CD4-positive, alpha-beta memory T cell (primary cell): ENCODE measurements around the gene AP4S1. TPM values are rescaled to one million over a fixed set of nuclear protein-coding genes. Genes with fewer than 3 reads are reported as not detected.
"Not testable (repeated sequence)": the region's sequence is repeated elsewhere in the genome, so short reads cannot be mapped to it uniquely, and the experiment has no call there.

ENCODE experiments used
- CTCF ChIA-PET: fragments of 350-600 bp; sonication (Branson Sonifier 250); formaldehyde crosslinking; loops from one replicate; lab custom pipeline; 2021; ENCODE audit warnings: inconsistent platforms; ENCODE audit not compliant: partially characterized antibody; lab: Charles Lee
- POLR2A ChIA-PET: fragments of 350-600 bp; sonication (Branson Sonifier 250); formaldehyde crosslinking; loops from one replicate; lab custom pipeline; 2021; ENCODE audit not compliant: partially characterized antibody; lab: Charles Lee
- DNase-seq, 5 donors: peaks; one replicate each; pipeline versions ENCODE4 v3.0.0 to v3.0.0-alpha.2; 2020 to 2022; ENCODE audit warnings: mixed read lengths in 1 of 5
- H3K27ac ChIP-seq: one replicate; pipeline ENCODE4 v1.7.0; 2013; ENCODE audit warnings: low read depth, low read length
- H3K27me3 ChIP-seq: 2 replicates; pipeline ENCODE4 v1.7.0; 2013; ENCODE audit warnings: mild to moderate bottlenecking, low read length, moderate library complexity; ENCODE audit not compliant: insufficient read depth
- H3K36me3 ChIP-seq: 2 replicates; pipeline ENCODE4 v1.7.0; 2013; ENCODE audit warnings: mild to moderate bottlenecking, low read length, moderate library complexity; ENCODE audit not compliant: insufficient read depth
- H3K4me1 ChIP-seq: 2 replicates; pipeline ENCODE4 v1.7.0; 2013; ENCODE audit warnings: mild to moderate bottlenecking, low read length, moderate library complexity; ENCODE audit not compliant: insufficient read depth
- H3K4me3 ChIP-seq, 2 donors: one replicate each; pipeline ENCODE4 v1.7.0; 2013; ENCODE audit warnings: low read length in 2 of 2, mild to moderate bottlenecking in 1 of 2
- H3K9me3 ChIP-seq, 2 donors: one replicate each; pipeline ENCODE4 v1.7.0; 2013; ENCODE audit warnings: low read length in 2 of 2, control low read depth in 1 of 2; ENCODE audit not compliant: control insufficient read depth in 1 of 2
- H3K27ac Mint-ChIP-seq, 7 donors: one replicate each; pipeline ENCODE4 v1.8.0; 2020 to 2021; ENCODE audit warnings: mixed read lengths in 7 of 7, mild to moderate bottlenecking in 6 of 7, inconsistent platforms in 3 of 7, moderate library complexity in 3 of 7
- H3K27me3 Mint-ChIP-seq, 2 donors: one replicate each; pipeline ENCODE4 v1.8.0; 2020 to 2021; ENCODE audit warnings: mixed read lengths in 2 of 2
- H3K36me3 Mint-ChIP-seq, 2 donors: one replicate each; pipeline ENCODE4 v1.8.0; 2020 to 2021; ENCODE audit warnings: mixed read lengths in 2 of 2, inconsistent platforms in 1 of 2, mild to moderate bottlenecking in 1 of 2
- H3K4me1 Mint-ChIP-seq, 4 donors: one replicate each; pipeline ENCODE4 v1.8.0; 2020 to 2021; ENCODE audit warnings: mixed read lengths in 4 of 4, mild to moderate bottlenecking in 1 of 4
- H3K4me3 Mint-ChIP-seq, 8 donors: one replicate each; pipeline ENCODE4 v1.8.0; 2020 to 2021; ENCODE audit warnings: mixed read lengths in 8 of 8, mild to moderate bottlenecking in 7 of 8, moderate library complexity in 6 of 8, inconsistent platforms in 3 of 8
- H3K9me3 Mint-ChIP-seq, 8 donors: one replicate each; pipeline ENCODE4 v1.8.0; 2020 to 2021; ENCODE audit warnings: mixed read lengths in 8 of 8, mild to moderate bottlenecking in 5 of 8, inconsistent platforms in 3 of 8, moderate library complexity in 1 of 8
- intact Hi-C: fragments of 100-400 bp; cut with micrococcal nuclease; formaldehyde crosslinking; loops from one replicate; pipeline ENCODE4 v1.15.1; 2023
- polyA plus RNA-seq, 2 donors: library from polyadenylated mRNA; unstranded; fragments of 300-500 nt; fragmentation: Illumina TruSeq; gene quantifications; one replicate each; pipeline ENCODE4 v1.2.3, GENCODE V29; 2021
- total RNA-seq, 2 experiments: library from RNA; stranded (reverse); gene quantifications; one replicate each; pipeline ENCODE4 v1.2.3, GENCODE V29; 2021

The AP4S1 gene
- total and polyA plus RNA-seq, 4 experiments from 2014 or later, result 4.8 to 22.6 (median 11.4) TPM

- H3K9me3 ChIP-seq, H3K36me3 ChIP-seq, H3K27ac ChIP-seq, H3K4me3 Mint-ChIP-seq, H3K4me1 ChIP-seq, H3K27me3 Mint-ChIP-seq, H3K9me3 Mint-ChIP-seq, intact Hi-C loops, H3K27ac Mint-ChIP-seq, H3K4me3 ChIP-seq, POLR2A ChIA-PET, DNase-seq, H3K27me3 ChIP-seq: not testable (repeated sequence)
- CTCF ChIA-PET, result interaction anchor here (1.5 kb wide), 1 partner anchor 329 kb away, joined by 3 read pairs; no protein-coding TSS in a partner anchor
- H3K36me3 Mint-ChIP-seq, result peaks cover 38 to 44% of the 10 kb centered on the region in 2 donors
- peaks cover 5 to 26% (median 13%) of the 10 kb centered on the region in 4 donors for H3K4me1 Mint-ChIP-seq
Observed at GRCh38 chr14:31004007-31004406, 21.4 kb upstream of the AP4S1 start.

- H3K9me3 ChIP-seq, result no peaks in the 10 kb centered on the region
- intact Hi-C loops, result no loop called here
- CTCF ChIA-PET, result interaction anchor here (1.6 kb wide), 1 partner anchor 28 kb away, joined by 4 read pairs; no protein-coding TSS in a partner anchor
- Mint-ChIP-seq H3K9me3 (no peaks in the 10 kb centered on the region), H3K27ac (peak overlapping the region in 3 of 7 donors; percentile 29 to 78 (median 70)), H3K36me3 (peaks cover 15 to 29% of the 10 kb centered on the region in 2 donors), H3K27me3 (no peaks in the 10 kb centered on the region), H3K4me3 (no peak overlapping the region), H3K4me1 (peaks cover 3 to 15% (median 5%) of the 10 kb centered on the region in 4 donors)
- no peaks in the 10 kb centered on the region for H3K4me1 ChIP-seq
- no peak for DNase-seq
- H3K4me3 ChIP-seq, result no peak overlapping the region
- no peaks in the 10 kb centered on the region for H3K27me3 ChIP-seq
- H3K27ac ChIP-seq, result no peak overlapping the region
- no peaks in the 10 kb centered on the region for H3K36me3 ChIP-seq
- POLR2A ChIA-PET, result no interaction called here
Observed at GRCh38 chr14:31006703-31007102, 18.7 kb upstream of the AP4S1 start.

- Mint-ChIP-seq H3K4me3 (no peak overlapping the region), H3K4me1 (peaks cover 0 to 10% (median 9%) of the 10 kb centered on the region in 4 donors), H3K36me3 (peaks cover 13 to 21% of the 10 kb centered on the region in 2 donors), H3K27ac (peak overlapping the region in 1 of 7 donors; percentile 53), H3K9me3 (no peaks in the 10 kb centered on the region), H3K27me3 (no peaks in the 10 kb centered on the region)
- H3K9me3 ChIP-seq, result no peaks in the 10 kb centered on the region
- intact Hi-C loops, result no loop called here
- H3K4me1 ChIP-seq, result no peaks in the 10 kb centered on the region
- no peaks in the 10 kb centered on the region for H3K27me3 ChIP-seq
- no peak overlapping the region for H3K4me3 ChIP-seq
- ChIA-PET CTCF (interaction anchor here (1.1 kb wide), 1 partner anchor 12 kb away, joined by 5 read pairs; no protein-coding TSS in a partner anchor), POLR2A (no interaction called here)
- H3K27ac ChIP-seq, result no peak overlapping the region
- DNase-seq, result no peak
- H3K36me3 ChIP-seq, result no peaks in the 10 kb centered on the region
Observed at GRCh38 chr14:31009836-31010574, 15.4 kb upstream of the AP4S1 start.

GRCh38 chr14:31010935-31011334, 14.5 kb upstream of the AP4S1 start:
- peaks cover 10 to 13% of the 10 kb centered on the region in 2 donors for H3K36me3 Mint-ChIP-seq
- Histone ChIP-seq H3K27me3 (no peaks in the 10 kb centered on the region), H3K4me1 (no peaks in the 10 kb centered on the region), H3K4me3 (no peak overlapping the region), H3K27ac (no peak overlapping the region), H3K9me3 (no peaks in the 10 kb centered on the region), H3K36me3 (no peaks in the 10 kb centered on the region)
- intact Hi-C loops, result no loop called here
- H3K4me3 Mint-ChIP-seq, result no peak overlapping the region
- peaks cover 5 to 17% (median 11%) of the 10 kb centered on the region in 4 donors for H3K4me1 Mint-ChIP-seq
- POLR2A ChIA-PET, result no interaction called here
- H3K9me3 Mint-ChIP-seq, result no peaks in the 10 kb centered on the region
- no peaks in the 10 kb centered on the region for H3K27me3 Mint-ChIP-seq
- CTCF ChIA-PET, result interaction anchor here (1.1 kb wide), 1 partner anchor 13 kb away, joined by 5 read pairs; no protein-coding TSS in a partner anchor
- no peak for DNase-seq
- peak overlapping the region in 3 of 7 donors; percentile 23 to 48 (median 35) for H3K27ac Mint-ChIP-seq

- DNase-seq, result no peak
- CTCF ChIA-PET, result interaction anchor here (1.3 kb wide), 1 partner anchor 34 kb away, joined by 3 read pairs; no protein-coding TSS in a partner anchor
- no peaks in the 10 kb centered on the region for H3K36me3 ChIP-seq
- no peaks in the 10 kb centered on the region for H3K27me3 ChIP-seq
- H3K4me1 Mint-ChIP-seq, result peaks cover 11 to 26% (median 15%) of the 10 kb centered on the region in 4 donors
- no peak overlapping the region for H3K4me3 Mint-ChIP-seq
- H3K4me3 ChIP-seq, result no peak overlapping the region
- H3K27ac ChIP-seq, result no peak overlapping the region
- no peaks in the 10 kb centered on the region for H3K9me3 Mint-ChIP-seq
- no peaks in the 10 kb centered on the region for H3K27me3 Mint-ChIP-seq
- H3K27ac Mint-ChIP-seq, result no peak overlapping the region
- no peaks in the 10 kb centered on the region for H3K4me1 ChIP-seq
- H3K9me3 ChIP-seq, result no peaks in the 10 kb centered on the region
- POLR2A ChIA-PET, result no interaction called here
- intact Hi-C loops, result no loop called here
- peaks cover 13 to 14% of the 10 kb centered on the region in 2 donors for H3K36me3 Mint-ChIP-seq
Observed at GRCh38 chr14:31013841-31014240, 11.6 kb upstream of the AP4S1 start.

- ChIA-PET CTCF (interaction anchor here (0.7 to 1.1 kb wide), 2 partner anchors 65 to 402 kb away, joined by 3 read pairs; partner anchors contain the start of gene HEATR5A), POLR2A (interaction anchor here (1.0 kb wide), 1 partner anchor 8 kb away, joined by 3 read pairs; the partner anchor contains the start of gene STRN3)
- H3K9me3 ChIP-seq, result no peaks in the 10 kb centered on the region
- H3K4me1 ChIP-seq, result peaks cover 4% of the 10 kb centered on the region
- H3K4me3 Mint-ChIP-seq, result no peak overlapping the region
- no peaks in the 10 kb centered on the region for H3K9me3 Mint-ChIP-seq
- intact Hi-C loops, result no loop called here
- no peaks in the 10 kb centered on the region for H3K36me3 ChIP-seq
- no peak overlapping the region for H3K4me3 ChIP-seq
- no peak overlapping the region for H3K27ac ChIP-seq
- no peaks in the 10 kb centered on the region for H3K27me3 ChIP-seq
- H3K27ac Mint-ChIP-seq, result peak overlapping the region in 2 of 7 donors; percentile 22 to 24
- H3K27me3 Mint-ChIP-seq, result no peaks in the 10 kb centered on the region
- peaks cover 9 to 19% of the 10 kb centered on the region in 2 donors for H3K36me3 Mint-ChIP-seq
- DNase-seq, result no peak
- peaks cover 18 to 38% (median 30%) of the 10 kb centered on the region in 4 donors for H3K4me1 Mint-ChIP-seq
Observed at GRCh38 chr14:31018057-31018645, 7.3 kb upstream of the AP4S1 start.
